ENCODE data around the gene UBE2G2. TPM values are rescaled to one million over a fixed set of nuclear protein-coding genes. Genes with fewer than 3 reads are reported as not detected.

Gene UBE2G2
- polyA plus RNA-seq, 1 donor from 2014 or later: 127 TPM

DNA sequence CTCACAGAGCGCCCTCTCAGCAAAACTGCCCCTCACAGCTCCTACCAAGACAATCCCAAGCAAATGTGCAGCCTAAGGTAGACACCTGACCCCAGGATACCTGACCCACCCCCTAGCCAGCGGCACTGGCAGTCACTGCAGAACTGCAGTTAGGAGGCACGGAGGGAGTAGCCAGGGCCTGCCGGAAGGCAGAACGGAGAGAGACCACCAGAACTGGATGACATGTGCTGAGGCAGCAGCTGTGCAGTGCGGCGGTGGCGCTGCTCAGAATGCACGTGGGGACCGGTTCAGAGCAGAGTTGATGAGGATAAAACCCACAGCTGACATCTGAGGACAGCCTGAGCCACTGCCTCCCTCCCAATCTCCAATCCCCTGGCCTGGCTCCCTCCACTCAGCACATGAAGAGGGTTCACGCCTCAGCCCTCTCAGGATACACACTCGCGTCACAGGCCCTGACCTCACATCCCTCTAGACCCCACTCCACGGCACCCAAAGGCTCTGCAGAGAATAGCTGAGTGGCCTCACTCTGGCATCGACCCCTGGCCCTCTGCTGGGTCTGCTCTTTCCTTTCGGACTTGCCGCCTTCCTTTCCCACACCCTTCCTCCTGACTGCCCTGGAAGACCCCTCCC is 29.6 kb downstream of the UBE2G2 start:
- no peak for TF ChIP-seq SMC3 (conservative IDR thresholded peaks at IDR 0.05; ENCODE audit: poor library complexity)
- no peak for TF ChIP-seq EZH2 (IDR thresholded peaks at IDR 0.05; ENCODE audit: borderline replicate concordance, insufficient read depth, low read length, poor library complexity, severe bottlenecking)
- TF ChIP-seq MXI1 (conservative IDR thresholded peaks at IDR 0.05; ENCODE audit: poor library complexity, severe bottlenecking): no peak
- TF ChIP-seq RAD21 (conservative IDR thresholded peaks at IDR 0.05): no peak
- TF ChIP-seq, protein P1, sequence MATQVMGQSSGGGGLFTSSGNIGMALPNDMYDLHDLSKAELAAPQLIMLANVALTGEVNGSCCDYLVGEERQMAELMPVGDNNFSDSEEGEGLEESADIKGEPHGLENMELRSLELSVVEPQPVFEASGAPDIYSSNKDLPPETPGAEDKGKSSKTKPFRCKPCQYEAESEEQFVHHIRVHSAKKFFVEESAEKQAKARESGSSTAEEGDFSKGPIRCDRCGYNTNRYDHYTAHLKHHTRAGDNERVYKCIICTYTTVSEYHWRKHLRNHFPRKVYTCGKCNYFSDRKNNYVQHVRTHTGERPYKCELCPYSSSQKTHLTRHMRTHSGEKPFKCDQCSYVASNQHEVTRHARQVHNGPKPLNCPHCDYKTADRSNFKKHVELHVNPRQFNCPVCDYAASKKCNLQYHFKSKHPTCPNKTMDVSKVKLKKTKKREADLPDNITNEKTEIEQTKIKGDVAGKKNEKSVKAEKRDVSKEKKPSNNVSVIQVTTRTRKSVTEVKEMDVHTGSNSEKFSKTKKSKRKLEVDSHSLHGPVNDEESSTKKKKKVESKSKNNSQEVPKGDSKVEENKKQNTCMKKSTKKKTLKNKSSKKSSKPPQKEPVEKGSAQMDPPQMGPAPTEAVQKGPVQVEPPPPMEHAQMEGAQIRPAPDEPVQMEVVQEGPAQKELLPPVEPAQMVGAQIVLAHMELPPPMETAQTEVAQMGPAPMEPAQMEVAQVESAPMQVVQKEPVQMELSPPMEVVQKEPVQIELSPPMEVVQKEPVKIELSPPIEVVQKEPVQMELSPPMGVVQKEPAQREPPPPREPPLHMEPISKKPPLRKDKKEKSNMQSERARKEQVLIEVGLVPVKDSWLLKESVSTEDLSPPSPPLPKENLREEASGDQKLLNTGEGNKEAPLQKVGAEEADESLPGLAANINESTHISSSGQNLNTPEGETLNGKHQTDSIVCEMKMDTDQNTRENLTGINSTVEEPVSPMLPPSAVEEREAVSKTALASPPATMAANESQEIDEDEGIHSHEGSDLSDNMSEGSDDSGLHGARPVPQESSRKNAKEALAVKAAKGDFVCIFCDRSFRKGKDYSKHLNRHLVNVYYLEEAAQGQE (IDR thresholded peaks at IDR 0.05; ENCODE audit: borderline replicate concordance): no peak
- TF ChIP-seq TAF1 (IDR thresholded peaks at IDR 0.05; ENCODE audit: low read depth): no peak
- TF ChIP-seq, protein P2, sequence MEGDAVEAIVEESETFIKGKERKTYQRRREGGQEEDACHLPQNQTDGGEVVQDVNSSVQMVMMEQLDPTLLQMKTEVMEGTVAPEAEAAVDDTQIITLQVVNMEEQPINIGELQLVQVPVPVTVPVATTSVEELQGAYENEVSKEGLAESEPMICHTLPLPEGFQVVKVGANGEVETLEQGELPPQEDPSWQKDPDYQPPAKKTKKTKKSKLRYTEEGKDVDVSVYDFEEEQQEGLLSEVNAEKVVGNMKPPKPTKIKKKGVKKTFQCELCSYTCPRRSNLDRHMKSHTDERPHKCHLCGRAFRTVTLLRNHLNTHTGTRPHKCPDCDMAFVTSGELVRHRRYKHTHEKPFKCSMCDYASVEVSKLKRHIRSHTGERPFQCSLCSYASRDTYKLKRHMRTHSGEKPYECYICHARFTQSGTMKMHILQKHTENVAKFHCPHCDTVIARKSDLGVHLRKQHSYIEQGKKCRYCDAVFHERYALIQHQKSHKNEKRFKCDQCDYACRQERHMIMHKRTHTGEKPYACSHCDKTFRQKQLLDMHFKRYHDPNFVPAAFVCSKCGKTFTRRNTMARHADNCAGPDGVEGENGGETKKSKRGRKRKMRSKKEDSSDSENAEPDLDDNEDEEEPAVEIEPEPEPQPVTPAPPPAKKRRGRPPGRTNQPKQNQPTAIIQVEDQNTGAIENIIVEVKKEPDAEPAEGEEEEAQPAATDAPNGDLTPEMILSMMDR (IDR thresholded peaks at IDR 0.05; ENCODE audit: poor library complexity, severe bottlenecking): no peak
- no peak for TF ChIP-seq EP300 (conservative IDR thresholded peaks at IDR 0.05; ENCODE audit: poor library complexity, severe bottlenecking)
- no peak for TF ChIP-seq POLR2AphosphoS5 (IDR thresholded peaks at IDR 0.05)
- H3F3A ChIP-seq (ENCODE audit: insufficient read depth, low read length, poor library complexity, severe bottlenecking): no peaks in the 10 kb centered on the region
- no peaks in the 10 kb centered on the region for H3K79me2 ChIP-seq (replicated peaks; ENCODE audit: insufficient read depth, low read length)
- H3K9ac ChIP-seq (ENCODE audit: low read length): peak overlapping the region; percentile 47
- no peak overlapping the region for H2AFZ ChIP-seq (ENCODE audit: low read depth, low read length)
- H3K27ac ChIP-seq (ENCODE audit: low read length): peak overlapping the region; percentile 85
- H3K4me2 ChIP-seq (ENCODE audit: low read length): no peak overlapping the region
- H4K20me1 ChIP-seq (ENCODE audit: insufficient read depth): no peaks in the 10 kb centered on the region
- H3K9me2 ChIP-seq (ENCODE audit: insufficient read depth, low read length): no peaks in the 10 kb centered on the region
- no peaks in the 10 kb centered on the region for H3K9me3 ChIP-seq (ENCODE audit: low read length)
- no peaks in the 10 kb centered on the region for H3K27me3 ChIP-seq (ENCODE audit: insufficient read depth, low read depth, low read length)
- H3K36me3 ChIP-seq (ENCODE audit: insufficient read depth, low read length): no peaks in the 10 kb centered on the region
- no peak overlapping the region for H3K4me3 ChIP-seq (ENCODE audit: low read length)

DNA sequence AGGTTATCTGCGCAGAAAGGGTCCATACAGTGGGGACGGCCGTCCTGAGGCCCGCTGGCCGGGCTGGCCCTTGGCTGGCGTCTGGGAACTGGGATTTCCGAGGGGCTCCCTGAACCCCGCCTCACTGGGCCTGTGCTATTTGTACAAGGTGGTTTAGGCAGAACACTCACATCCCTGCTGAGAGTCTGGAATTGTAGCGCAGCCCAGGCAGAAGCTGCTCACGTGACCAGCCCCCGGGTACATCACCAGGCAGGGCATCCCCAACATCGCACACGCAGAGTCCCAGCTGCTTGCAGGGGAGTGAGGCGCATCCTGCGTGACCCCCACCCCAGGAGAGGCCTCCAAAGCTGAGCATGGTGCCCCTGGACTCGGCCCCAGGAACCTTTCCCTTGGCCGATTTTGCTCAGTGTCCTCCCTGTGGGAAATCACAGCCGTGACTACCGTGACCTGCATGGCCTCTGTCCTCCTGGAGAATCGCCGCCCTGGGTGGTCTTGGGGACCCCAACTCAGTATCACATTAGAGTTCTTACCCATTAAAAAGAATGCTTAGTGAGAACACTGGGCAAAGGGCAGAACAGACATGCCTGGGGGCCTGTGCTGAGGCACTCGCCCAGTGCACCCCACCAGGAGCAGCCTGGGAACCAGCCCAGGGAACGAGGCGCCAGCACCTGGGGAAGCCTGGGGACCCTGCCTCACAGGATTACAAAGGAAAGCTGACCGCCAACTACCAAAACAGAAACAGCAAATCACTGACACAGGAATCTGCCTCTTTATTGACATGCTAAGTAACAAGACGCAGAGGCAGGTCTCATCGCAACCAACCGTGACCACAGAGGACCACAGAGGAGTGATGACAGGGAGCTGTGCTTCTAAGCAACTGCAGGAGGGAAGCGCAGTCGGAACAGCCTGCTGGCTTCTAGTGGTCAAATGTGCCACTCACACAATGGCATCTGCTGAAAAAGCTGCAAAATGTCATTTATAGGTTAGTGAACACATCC is 33.5 kb downstream of the UBE2G2 start:
- no peak overlapping the region for H2AFZ ChIP-seq (ENCODE audit: low read depth, low read length)
- no peaks in the 10 kb centered on the region for H3K27me3 ChIP-seq (ENCODE audit: insufficient read depth, low read depth, low read length)
- H3K9ac ChIP-seq (ENCODE audit: low read length): peak overlapping the region; percentile 11
- H3K27ac ChIP-seq (ENCODE audit: low read length): peak overlapping the region; percentile 18
- no peaks in the 10 kb centered on the region for H3K79me2 ChIP-seq (replicated peaks; ENCODE audit: insufficient read depth, low read length)
- H3K9me3 ChIP-seq (ENCODE audit: low read length): no peaks in the 10 kb centered on the region
- H3K9me2 ChIP-seq (ENCODE audit: insufficient read depth, low read length): no peaks in the 10 kb centered on the region
- no peaks in the 10 kb centered on the region for H4K20me1 ChIP-seq (ENCODE audit: insufficient read depth)
- no peak overlapping the region for H3K4me2 ChIP-seq (ENCODE audit: low read length)
- H3K36me3 ChIP-seq (ENCODE audit: insufficient read depth, low read length): no peaks in the 10 kb centered on the region
- TF ChIP-seq EZH2 (IDR thresholded peaks at IDR 0.05; ENCODE audit: borderline replicate concordance, insufficient read depth, low read length, poor library complexity, severe bottlenecking): no peak
- TF ChIP-seq EP300 (conservative IDR thresholded peaks at IDR 0.05; ENCODE audit: poor library complexity, severe bottlenecking): no peak
- TF ChIP-seq, protein P2 (IDR thresholded peaks at IDR 0.05; ENCODE audit: poor library complexity, severe bottlenecking): no peak
- TF ChIP-seq MXI1 (conservative IDR thresholded peaks at IDR 0.05; ENCODE audit: poor library complexity, severe bottlenecking): no peak
- no peak for TF ChIP-seq TAF1 (IDR thresholded peaks at IDR 0.05; ENCODE audit: low read depth)
- no peak for TF ChIP-seq SMC3 (conservative IDR thresholded peaks at IDR 0.05; ENCODE audit: poor library complexity)
- TF ChIP-seq RAD21 (conservative IDR thresholded peaks at IDR 0.05): no peak
- H3K4me3 ChIP-seq (ENCODE audit: low read length): no peak overlapping the region
- H3F3A ChIP-seq (ENCODE audit: insufficient read depth, low read length, poor library complexity, severe bottlenecking): no peaks in the 10 kb centered on the region

Measured in neural cell (in vitro differentiated cells).